HEK293T (cell line): ENCODE measurements around the gene PLPP4.

Experiments
- CTCF ChIA-PET: fragments of 350-600 bp; formaldehyde crosslinking; extraction: SDS; loops from one replicate; lab custom pipeline; 2021; ENCODE audit warnings: antibody characterized with exemption, inconsistent platforms; lab: Yijun Ruan, JAX
- POLR2A ChIA-PET: fragments of 350-600 bp; formaldehyde crosslinking; extraction: SDS; loops from one replicate; lab custom pipeline; 2020; ENCODE audit warnings: antibody characterized with exemption, inconsistent platforms; lab: Yijun Ruan, JAX
- DNase-seq: peaks from one replicate; pipeline ENCODE4 v3.0.0; 2012; ENCODE audit warnings: mixed read lengths; ENCODE audit errors: extremely low spot score
- ARNT ChIP-seq: fragments of 450-650 bp; IDR thresholded peaks from 2 replicates; pipeline ENCODE4 v1.6.1; 2017; ENCODE audit warnings: mild to moderate bottlenecking
- BHLHE40 ChIP-seq: fragments of 450-650 bp; IDR thresholded peaks from 2 replicates; pipeline ENCODE4 v1.6.1; 2016; ENCODE audit warnings: mild to moderate bottlenecking, moderate library complexity, borderline replicate concordance
- CTBP1 ChIP-seq: fragments of 450-650 bp; IDR thresholded peaks from 2 replicates; pipeline ENCODE4 v1.6.1; 2016; ENCODE audit warnings: borderline replicate concordance
- ELF4 ChIP-seq: fragments of 450-650 bp; IDR thresholded peaks from 2 replicates; pipeline ENCODE4 v1.6.1; 2017; ENCODE audit warnings: antibody characterized with exemption
- FOXA1 ChIP-seq: fragments of 450-650 bp; IDR thresholded peaks from 2 replicates; pipeline ENCODE4 v1.6.1; 2016; ENCODE audit warnings: mild to moderate bottlenecking
- FOXK2 ChIP-seq: fragments of 450-650 bp; IDR thresholded peaks from 2 replicates; pipeline ENCODE4 v1.6.1; 2016; ENCODE audit warnings: mild to moderate bottlenecking
- FOXM1 ChIP-seq: fragments of 450-650 bp; IDR thresholded peaks from 2 replicates; pipeline ENCODE4 v1.6.1; 2017; ENCODE audit warnings: mild to moderate bottlenecking, borderline replicate concordance
- HDGF ChIP-seq: fragments of 450-650 bp; IDR thresholded peaks from 2 replicates; pipeline ENCODE4 v1.6.1; 2017; ENCODE audit warnings: antibody characterized with exemption, borderline replicate concordance
- L3MBTL2 ChIP-seq: fragments of 450-650 bp; conservative IDR thresholded peaks from 2 replicates; pipeline ENCODE4 v1.6.1; 2016; ENCODE audit warnings: mild to moderate bottlenecking
- LEF1 ChIP-seq: fragments of 450-650 bp; IDR thresholded peaks from 2 replicates; pipeline ENCODE4 v1.6.1; 2017; ENCODE audit warnings: mild to moderate bottlenecking, borderline replicate concordance
- NFRKB ChIP-seq: fragments of 450-650 bp; IDR thresholded peaks from 2 replicates; pipeline ENCODE4 v1.6.1; 2016; ENCODE audit warnings: mild to moderate bottlenecking, moderate library complexity
- PKNOX1 ChIP-seq: fragments of 450-650 bp; IDR thresholded peaks from 2 replicates; pipeline ENCODE4 v1.6.1; 2016
- SP1 ChIP-seq: fragments of 450-650 bp; IDR thresholded peaks from 2 replicates; pipeline ENCODE4 v1.6.1; 2017
- SUZ12 ChIP-seq: fragments of 450-650 bp; IDR thresholded peaks from 2 replicates; pipeline ENCODE4 v1.6.1; 2016; ENCODE audit warnings: mild to moderate bottlenecking
- TARDBP ChIP-seq: fragments of 450-650 bp; IDR thresholded peaks from 2 replicates; pipeline ENCODE4 v1.6.1; 2016
- ZNF384 ChIP-seq: fragments of 450-650 bp; IDR thresholded peaks from 2 replicates; pipeline ENCODE4 v1.6.1; 2016

PLPP4 gene

GRCh38 chr10:120587061-120587460, 130.0 kb downstream of the PLPP4 start:
- ChIA-PET CTCF (no interaction called here), POLR2A (no interaction called here)
- DNase-seq: no peak
- TF ChIP-seq CTBP1 (no peak), SP1 (no peak), TARDBP (no peak), BHLHE40 (no peak), HDGF (no peak), FOXA1 (no peak), ARNT (no peak), NFRKB (no peak), SUZ12 (no peak), L3MBTL2 (no peak), LEF1 (no peak), PKNOX1 (no peak), FOXK2 (no peak), ELF4 (no peak), FOXM1 (no peak), ZNF384 (no peak)

- ChIA-PET POLR2A (no interaction called here), CTCF (interaction anchor here (0.6 kb wide), 1 partner anchor 33 kb away, joined by 3 read pairs; no protein-coding TSS in a partner anchor)
- no peak for TF ChIP-seq NFRKB
- TF ChIP-seq HDGF: no peak
- no peak for TF ChIP-seq SP1
- TF ChIP-seq ELF4: no peak
- no peak for TF ChIP-seq FOXK2
- TF ChIP-seq LEF1: no peak
- TF ChIP-seq L3MBTL2: no peak
- no peak for TF ChIP-seq ZNF384
- TF ChIP-seq TARDBP: no peak
- TF ChIP-seq FOXA1: no peak
- DNase-seq: no peak
Observed at GRCh38 chr10:120588311-120588710, 131.3 kb downstream of the PLPP4 start.

- ChIA-PET CTCF (no interaction called here), POLR2A (no interaction called here)
- DNase-seq: no peak
- TF ChIP-seq ELF4 (no peak), L3MBTL2 (no peak), PKNOX1 (no peak), FOXA1 (no peak)
Observed at GRCh38 chr10:120593693-120594092, 136.7 kb downstream of the PLPP4 start.

GRCh38 chr10:120597902-120598301, 140.9 kb downstream of the PLPP4 start:
- TF ChIP-seq NFRKB (no peak), CTBP1 (no peak), FOXK2 (no peak), ZNF384 (no peak), ELF4 (no peak), L3MBTL2 (no peak), SUZ12 (no peak), SP1 (no peak), LEF1 (no peak)

GRCh38 chr10:120598386-120598785, 141.4 kb downstream of the PLPP4 start:
- POLR2A ChIA-PET: no interaction called here
- TF ChIP-seq L3MBTL2 (no peak), FOXA1 (no peak)
- CTCF ChIA-PET: no interaction called here
- DNase-seq: no peak

More at GRCh38 chr10:120597902-120598301, 140.9 kb downstream of the PLPP4 start:
- DNase-seq: no peak
- ChIA-PET POLR2A (no interaction called here), CTCF (no interaction called here)

- ChIA-PET CTCF (no interaction called here), POLR2A (no interaction called here)
- no peak for DNase-seq
- TF ChIP-seq FOXM1: no peak
- no peak for TF ChIP-seq PKNOX1
- no peak for TF ChIP-seq HDGF
- TF ChIP-seq ELF4: no peak
- TF ChIP-seq L3MBTL2: no peak
- no peak for TF ChIP-seq FOXA1
- no peak for TF ChIP-seq FOXK2
- no peak for TF ChIP-seq LEF1
Observed at GRCh38 chr10:120599200-120599724, 142.2 kb downstream of the PLPP4 start.

GRCh38 chr10:120600871-120601649, 144.0 kb downstream of the PLPP4 start:
- peak; percentile 46 for DNase-seq
- ChIA-PET CTCF (interaction anchor here (1.0 to 1.1 kb wide), 2 partner anchors 178 to 379 kb away, joined by 3 to 4 read pairs; no protein-coding TSS in a partner anchor), POLR2A (no interaction called here)
- TF ChIP-seq NFRKB (no peak), LEF1 (no peak), L3MBTL2 (no peak), ZNF384 (no peak), PKNOX1 (no peak), ELF4 (no peak), FOXM1 (no peak), HDGF (no peak), FOXK2 (no peak), SUZ12 (no peak), CTBP1 (no peak), ARNT (no peak), SP1 (no peak), BHLHE40 (no peak), FOXA1 (no peak), TARDBP (no peak)
